Stromal cell of bone marrow (primary cell): ENCODE data around the gene MOCOS.

Experiments used
- DNase-seq: peaks from one replicate; pipeline ENCODE4 v3.0.0-alpha.2; 2012; ENCODE audit warnings: low read depth

Gene MOCOS

DNA sequence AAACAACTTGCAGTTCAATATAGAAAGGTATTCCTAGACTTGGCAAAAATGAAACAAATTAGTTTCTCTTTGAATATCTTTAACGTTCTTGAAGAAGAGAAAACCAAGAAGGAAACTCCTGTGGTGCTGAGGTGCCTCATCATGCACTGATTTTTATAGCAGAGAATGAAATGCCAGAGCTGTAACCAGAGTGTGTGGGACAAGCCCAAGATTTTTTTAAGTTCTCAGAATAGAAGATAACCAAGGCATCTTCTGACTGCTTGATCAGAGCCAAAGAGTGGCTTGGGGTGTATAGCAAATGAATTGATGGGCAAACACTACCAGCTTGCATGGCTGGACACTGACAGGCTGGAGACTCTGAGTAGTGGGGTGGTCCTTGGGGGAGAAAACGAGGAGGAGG, 118.1 kb downstream of the MOCOS start:
- no peak for DNase-seq

DNA sequence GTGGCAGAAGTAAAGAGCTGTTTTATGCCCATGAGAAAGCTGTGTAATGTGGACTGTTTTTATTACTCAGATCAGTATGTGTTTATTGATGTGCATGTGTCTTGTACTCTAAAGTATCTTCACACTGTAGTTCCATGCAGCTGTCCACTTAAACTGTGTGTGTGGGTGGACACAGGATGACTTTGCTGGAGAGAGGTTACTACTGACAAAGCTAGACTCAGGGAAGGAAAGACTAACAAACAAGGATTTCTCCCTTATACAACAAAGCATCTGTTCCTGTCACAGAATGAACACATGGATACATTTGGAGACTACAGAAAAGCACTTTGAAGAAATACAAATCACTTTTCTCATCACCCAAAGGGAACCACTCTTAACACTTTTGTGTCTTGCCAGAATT, 120.2 kb downstream of the MOCOS start:
- DNase-seq, result no peak

DNA sequence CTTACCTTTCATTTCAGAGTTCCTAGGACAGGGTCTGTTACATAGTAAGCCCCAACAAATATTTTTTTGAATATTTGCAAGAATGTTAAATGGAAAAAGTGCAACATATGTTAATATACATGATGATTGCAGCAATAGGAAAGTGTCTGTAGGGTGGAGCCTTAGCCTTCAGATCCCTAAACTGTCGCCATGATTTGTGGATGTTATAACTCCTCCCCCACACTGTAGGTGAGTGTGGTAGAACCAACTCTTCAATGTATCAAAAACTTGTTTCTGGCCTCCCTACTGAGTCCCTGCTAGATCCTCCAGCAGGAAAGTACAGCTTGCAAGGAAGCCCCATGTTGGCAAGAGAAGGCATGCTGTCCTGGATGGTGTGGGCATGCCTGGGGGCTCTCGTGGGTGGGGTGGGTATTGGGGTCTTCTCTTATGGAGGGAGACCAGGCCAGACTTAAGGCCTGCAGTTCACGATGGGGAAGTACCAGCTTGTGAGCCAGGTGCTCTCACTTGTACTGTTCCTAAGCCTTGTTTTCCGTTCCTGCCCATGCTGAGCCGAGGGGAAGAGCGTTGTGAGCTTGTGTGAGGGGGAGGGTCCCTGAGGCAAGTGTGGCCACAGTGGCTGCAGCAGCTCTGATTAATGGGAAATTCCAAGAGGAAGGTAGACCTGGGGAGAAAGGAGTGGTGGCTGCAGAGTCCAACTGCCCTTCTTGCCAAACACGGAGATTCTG, 121.6 kb downstream of the MOCOS start:
- DNase-seq, result no peak

DNA sequence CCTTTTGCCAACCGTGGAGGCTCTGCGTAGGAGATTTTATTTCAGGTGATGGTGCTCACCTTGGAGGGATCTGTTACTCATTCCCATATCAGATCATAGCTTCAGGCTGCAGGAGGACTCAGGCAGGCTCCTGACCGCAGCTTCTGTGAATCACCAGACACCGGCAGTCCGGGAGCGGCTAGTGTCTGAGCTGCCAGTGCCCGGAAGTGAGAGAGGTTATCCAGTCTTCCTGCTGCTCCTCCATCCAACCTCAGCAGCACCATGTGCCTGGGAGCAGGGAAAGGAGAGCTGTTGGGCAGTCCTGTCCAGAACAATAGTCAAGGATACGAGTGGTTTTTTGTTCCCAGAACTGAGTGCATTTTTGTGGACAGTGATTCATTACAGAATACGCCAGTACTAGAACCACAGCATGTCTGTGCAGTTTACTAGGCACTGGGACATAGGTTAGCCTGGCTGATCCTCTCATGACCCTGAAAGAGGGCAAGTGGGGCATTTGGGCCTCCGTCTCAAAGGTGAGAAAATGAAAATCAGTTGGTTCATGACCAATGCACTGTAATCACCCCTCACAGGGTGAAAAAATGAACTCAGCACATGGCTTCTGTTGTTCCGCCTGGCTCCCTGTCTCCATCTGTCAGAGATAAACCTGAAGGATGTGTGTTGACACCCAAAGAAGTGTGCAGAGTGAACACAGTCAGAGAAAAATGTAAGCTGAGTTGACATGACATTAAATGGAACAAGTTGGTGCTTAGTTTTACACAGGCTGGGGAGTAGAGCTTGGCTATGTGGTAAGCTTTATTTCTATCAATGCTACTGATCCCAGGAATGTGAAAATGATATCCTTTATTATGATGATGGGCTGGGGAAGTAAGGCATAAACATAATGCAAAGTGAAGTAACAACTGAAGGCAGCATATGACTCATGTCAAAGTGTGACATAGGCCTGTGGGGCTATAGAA, 122.4 kb downstream of the MOCOS start:
- DNase-seq, result peak; percentile 97

DNA sequence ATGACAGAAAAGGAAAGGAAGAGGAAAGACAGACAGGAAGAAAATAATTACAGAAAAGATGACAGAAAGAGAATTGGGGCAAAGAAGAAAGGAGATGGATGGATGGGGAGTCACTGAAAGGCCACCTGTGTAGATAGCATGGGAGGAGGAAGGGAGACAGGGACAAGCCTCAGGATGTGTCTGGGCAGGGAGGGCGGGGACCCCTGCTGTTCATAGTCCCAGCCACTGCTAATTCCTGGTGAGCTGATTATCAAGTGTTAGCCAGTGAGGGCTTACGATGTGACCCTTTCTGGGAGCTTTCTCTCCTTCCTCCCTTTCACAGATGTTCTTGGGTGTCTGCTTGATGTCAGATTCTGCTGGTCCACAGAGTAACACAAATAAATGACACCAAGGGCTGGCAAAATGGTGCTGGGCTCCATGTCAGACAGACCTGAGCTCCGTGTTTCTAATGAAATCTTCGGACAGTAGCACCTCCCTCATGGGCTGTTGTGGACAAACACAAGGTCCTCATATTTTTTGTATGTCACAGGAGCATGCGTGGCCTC, 123.8 kb downstream of the MOCOS start:
- DNase-seq, result no peak

DNA sequence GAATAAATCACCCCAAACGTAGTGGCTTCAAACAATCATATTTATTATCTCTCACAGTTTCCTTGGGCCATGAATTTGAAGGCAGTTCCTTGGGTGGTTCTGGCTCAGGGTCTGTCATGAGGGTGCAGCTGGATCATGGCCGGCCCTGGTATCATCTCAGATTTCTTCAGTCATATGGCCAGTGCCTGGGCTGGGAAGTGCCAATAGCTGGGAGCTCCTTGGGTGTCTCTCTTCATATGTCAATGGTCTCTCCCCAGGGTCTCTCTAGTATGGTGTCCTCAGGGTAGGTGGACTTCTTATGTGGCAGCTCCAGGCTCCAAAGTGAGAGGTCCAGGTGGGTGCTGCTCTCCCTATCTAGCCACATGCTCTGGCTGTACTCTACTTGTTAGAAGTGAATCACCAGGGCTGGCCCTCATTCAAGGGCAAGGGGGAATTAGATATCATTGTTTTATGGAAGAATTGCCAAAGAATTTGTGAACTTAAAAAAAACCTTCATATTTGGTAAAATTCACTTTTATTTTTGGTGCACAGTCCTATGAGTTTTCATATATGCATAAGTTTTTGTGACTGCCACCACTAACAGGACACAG, 125.6 kb downstream of the MOCOS start:
- no peak for DNase-seq

DNA sequence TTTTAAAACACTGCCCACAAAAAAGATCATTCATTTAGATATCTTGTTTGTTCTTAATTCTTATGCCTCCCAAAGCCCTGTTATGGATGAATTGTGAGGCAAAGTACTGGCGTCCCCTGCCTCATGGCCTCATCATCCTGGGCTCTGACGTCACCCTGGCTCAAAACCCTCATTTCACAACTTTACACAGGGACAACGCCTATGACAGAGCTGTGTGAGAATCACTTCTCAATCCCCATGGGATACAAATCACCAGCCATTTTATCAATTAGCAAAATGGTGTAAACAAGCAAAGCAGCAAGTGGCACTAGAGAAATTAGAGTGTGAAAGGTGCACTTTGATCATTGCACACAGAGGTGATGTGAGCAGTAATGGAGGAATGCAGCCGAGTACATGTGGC, 126.8 kb downstream of the MOCOS start:
- peak; percentile 32 for DNase-seq

DNA sequence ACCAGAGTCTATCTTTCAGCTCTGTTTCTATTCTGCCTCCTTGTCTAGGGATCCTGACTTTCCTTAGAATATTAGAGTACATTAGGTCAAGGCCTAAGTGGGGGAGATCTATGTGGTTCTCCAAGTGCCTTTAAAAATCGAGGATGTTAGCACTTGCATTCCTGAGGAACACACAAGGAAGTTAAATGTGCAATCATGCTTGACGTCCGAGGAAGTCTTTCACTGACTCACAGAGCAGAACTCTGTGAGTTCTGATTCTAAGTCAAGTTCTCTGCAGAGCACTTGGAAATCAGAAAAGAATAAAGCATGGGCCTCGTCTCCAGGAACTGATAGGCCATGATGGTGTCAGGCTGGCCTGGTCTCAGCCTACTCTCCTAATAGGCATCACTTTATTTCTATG, 127.5 kb downstream of the MOCOS start:
- DNase-seq, result peak; percentile 71

DNA sequence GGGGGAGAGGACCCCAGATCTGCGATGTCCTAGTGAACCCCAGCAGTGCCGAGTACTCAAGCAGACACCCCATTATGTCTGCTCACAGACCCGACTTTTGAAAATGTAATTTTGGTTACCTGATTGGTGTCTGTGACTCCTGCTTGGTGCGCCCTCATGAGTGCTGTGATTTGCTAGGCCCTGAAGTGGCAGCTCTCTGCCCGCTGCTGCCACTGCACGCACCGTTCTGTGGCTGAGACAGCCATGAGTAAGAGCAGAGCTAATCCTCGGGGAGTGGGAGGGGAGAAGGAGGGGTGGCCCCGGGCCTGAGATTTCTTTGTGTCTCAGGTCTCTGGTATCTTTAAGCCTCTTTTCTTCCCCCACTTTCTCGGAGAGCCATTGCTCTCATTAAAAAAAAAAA, 128.4 kb downstream of the MOCOS start:
- peak; percentile 58 for DNase-seq

DNA sequence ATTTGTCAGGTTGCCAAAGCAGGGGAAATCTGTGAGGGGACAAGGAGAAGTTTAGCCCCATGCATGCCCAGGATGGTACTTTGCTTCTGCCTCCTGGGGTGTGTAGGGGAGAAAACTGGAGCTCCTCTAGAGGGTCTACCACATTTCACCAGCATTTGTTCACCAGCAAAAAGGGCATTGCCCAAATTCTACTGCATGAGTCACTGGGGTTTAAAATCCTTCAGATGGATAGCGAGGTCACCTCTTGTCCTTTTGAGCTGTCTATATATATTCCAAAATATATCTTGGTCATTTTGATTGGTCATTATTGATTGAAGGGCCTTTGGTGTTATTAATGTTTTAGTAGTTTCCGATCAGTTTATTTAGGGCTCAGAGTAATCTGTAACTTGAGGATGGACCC, 128.9 kb downstream of the MOCOS start:
- no peak for DNase-seq
